Stimulated activated CD4-positive, alpha-beta T cell treated with anti-CD3 and anti-CD28 coated beads, Interleukin-12 subunit alpha, Interleukin-12 subunit beta, amount 100 ng/mL, for 4 hours (primary cell): ENCODE data around the gene PWWP2A.
A peak's percentile ranks its signal among the peaks of the same experiment; 100 is the strongest.

Experiments used
- DNase-seq: peaks from one replicate; pipeline ENCODE4 v3.0.0-alpha.2; 2020

The PWWP2A gene

DNA sequence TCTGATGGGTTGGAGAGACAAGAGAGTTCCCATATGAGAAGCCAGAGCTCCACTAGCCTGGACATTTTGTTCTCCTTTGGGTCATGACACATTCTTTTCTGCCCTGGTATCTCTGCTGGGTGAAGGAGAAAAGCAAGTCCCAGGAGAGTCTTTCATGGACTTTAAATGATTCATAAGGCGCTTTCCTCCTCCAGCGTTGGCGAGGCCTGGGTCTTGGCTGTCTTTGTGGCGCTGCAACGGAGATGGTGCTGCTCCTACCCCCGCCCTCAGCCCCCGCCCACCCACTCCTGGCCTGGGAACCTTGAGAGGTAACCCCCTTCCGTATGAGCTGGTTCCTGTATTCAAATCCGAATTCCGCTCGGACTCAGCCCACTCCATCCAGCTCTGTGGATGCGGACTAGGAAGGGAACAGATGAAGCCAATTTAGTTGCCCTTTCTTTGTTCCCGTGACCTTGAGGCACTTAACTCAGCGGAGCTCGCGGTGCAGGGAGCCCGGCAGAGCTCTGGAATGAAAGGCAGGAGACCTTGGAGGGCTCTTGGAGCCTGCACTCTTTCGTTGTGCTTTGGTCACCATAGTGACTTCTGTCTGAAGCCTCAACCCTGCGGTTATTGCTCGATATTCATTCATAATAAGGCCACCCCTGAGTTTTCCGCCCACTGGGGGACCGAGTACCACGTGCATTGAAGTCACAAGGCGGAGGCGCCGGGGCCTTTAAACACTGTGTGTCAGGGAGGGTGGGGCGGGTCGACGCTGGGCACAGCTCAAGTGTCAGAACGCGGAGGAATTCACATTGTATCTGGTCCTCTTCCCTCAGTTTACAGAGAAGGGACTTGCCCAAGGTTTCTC lies 14.0 kb upstream of the PWWP2A start:
- no peak for DNase-seq

DNA sequence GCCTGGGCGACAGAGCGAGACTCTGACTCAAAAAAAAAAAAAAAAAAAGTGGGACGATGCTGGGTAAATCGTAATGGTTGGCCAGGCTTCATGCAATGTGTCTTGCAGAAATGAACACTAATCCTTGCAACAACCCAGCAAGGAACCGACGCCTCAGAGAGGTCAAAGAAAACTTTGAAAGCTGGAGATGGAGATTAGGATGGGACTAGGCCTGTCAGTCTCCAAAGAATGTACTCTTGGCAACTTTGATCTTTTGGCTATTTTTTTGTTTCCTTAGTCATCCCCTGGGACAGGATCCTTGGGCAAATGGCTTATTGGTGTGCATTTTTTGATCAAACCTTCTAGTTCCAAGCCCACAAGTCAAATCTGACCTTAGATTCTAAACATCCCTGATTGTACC lies 10.6 kb upstream of the PWWP2A start:
- no peak for DNase-seq

DNA sequence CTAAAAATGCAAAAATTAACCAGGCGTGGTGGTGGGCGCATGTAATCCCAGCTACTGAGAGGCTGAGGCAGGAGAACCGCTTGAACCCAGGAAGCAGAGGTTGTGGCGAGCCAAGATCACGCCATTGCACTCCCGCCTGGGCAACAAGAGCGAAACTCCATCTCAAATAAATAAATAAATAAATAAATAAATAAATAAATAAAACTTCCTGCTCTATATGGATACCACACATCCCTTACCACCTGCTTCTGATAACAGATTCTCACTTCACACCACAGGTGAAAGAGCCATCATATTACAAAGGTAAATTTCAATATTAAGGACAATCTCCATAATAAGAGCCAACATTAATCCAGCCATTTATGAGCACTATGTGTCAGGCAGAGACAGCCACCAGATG lies 9.4 kb upstream of the PWWP2A start:
- DNase-seq = no peak

DNA sequence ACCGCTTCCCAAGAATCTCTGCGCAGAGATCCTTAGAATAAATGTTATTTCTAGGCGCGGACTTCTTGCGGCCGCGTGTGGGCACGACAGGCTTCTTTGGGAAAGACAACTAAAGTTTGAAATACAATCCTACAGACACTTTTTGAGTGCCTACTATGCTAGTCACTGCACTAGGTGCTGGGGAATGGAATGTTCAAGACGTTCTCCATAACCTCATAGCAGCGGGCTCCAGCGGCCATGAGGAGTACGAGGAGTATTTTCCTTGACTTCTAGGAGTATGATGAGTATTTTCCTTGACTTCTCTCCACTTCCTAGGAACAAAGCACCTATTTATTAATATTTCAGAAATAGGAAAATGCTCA lies 636 bp upstream of the PWWP2A start:
- DNase-seq = no peak

DNA sequence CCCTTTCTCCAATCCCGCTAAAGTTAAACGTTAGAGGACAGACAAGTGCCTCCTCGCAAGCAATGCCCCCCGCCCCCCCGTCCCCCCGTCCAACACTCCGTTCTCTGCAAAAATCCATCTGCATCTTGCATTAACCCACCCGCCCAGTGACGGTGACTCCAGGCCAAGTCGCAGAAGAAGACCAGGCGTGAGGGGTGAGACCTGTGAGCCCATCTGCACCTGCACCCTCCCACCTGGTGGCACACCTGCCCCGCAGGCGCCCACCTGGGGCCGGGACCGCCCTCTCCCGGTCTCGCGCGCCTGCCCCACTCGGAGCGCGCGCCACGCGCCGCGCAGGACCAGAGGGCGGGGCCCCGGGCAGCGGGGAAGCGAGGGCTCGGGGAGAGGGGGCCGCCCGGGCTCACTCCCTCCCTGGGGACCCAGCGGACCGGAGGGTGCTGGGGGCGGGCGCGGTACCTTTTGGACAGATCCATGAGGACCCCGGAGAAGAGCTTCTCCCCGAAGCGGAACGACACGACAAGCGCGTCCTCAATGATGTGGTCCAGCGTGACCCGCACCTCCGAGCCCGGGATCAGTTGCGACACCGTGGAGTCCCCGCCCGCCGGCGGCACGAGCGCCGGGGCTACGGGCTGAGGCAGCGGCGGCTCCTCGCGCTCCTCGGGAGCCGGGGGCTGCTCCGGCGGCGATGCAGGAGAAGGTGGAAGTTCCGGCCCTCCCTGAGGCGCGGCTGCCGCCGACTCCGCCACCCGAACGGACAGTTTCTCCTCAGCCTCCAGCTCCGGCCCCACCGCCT lies 705 bp downstream of the PWWP2A start:
- DNase-seq = peak; percentile 42

DNA sequence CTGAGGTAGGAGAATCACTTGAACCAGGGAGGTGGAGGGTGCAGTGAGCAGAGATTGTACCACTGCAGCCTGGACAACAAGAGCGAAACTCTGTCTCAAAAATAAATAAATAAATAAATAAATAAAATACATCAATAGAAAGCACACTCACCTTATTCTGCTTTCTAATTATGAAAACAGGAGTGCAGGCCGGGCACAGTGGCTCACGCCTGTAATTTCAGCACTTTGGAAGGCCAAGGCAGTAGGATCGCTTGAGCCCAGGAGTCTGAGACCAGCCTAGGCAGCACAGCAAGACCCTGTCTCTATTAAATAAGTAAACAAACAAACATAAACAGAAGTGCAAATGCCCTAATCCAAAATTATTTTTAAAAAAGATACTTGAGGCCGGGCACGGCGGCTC lies 2.3 kb downstream of the PWWP2A start:
- no peak for DNase-seq

DNA sequence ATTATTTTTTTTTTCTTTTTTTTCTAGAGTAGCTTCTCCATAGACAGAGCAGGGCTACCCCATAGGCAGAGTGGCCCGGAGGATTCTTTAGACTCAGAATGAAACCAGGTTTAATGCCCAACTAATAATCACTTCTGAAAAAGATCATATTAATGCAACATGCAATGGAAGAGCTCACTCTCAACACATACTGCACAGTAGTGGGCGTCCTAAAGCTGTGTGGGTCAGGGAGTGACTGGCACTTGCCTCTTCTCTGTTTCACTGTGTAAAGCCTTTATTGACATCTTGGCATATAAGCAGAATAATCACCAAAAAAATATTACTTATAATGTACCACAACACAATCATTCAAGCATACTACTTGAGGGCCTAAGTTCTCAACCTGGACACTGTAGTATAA lies 11.1 kb downstream of the PWWP2A start:
- no peak for DNase-seq

DNA sequence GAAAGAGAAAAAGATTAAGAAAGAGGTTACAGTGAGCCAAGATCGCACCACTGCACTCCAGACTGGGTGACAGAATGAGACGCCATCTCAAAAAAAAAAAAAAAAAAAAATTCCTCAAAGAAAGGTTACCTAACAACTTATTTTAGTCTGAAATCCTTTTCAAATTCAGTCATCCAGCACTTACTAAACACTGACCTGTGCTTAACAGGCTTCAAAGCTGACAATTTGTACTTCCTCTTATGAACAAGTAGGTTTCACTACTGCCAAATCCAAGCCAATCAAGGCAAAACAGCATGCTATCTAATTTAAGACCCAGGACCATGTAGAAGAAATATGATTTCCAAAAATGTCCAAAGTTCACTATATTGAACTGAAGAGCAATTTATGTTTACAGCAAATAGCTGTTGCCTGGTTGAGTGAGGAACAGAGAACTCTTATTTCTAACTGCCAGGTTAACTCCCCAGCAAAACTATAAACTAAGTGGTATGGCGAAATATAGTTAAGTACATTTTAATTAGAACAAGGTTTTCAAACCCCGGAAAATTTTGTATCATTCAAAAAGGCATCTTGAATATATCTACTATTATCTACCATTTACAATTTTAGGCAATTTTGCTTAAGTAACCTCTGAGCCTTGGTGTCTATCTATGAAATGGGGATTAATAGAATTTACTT lies 13.4 kb downstream of the PWWP2A start:
- DNase-seq = no peak

DNA sequence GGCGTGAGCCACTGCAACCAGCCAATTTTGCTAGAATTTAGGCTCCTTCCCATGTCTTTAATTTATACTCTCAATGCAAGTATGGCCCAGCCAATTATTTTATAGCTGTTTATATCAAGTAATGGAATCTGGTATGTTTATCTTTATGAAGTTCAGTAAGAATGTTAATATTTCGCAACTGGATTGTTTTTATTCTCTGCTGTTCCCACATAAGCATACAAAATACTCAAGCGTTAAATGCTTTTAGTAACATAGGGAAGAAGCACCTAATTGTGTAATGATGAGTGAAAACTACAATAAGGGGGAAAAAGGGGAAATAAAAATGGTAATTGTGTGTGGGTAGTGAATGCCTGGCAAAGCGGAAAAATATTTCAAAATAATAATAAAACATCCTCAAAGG lies 21.3 kb downstream of the PWWP2A start:
- no peak for DNase-seq

DNA sequence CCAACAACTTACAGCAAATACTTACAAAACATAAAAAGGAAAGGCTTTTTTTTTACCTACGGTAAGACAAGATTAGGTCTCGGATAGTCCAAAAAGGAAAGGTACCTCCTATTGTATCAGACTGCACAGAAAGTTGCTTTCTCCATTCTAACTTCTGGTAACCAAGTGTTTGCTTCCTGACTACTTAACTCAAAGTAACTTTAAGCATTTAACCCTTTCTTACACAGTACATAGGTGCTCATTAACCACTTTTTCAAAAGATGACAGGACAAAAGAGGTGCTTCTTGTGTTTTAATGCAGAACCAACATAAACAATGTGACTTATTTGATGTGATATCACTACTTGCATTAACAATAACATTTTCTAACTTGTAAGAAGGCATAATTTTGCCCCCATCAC lies 23.1 kb downstream of the PWWP2A start:
- no peak for DNase-seq

DNA sequence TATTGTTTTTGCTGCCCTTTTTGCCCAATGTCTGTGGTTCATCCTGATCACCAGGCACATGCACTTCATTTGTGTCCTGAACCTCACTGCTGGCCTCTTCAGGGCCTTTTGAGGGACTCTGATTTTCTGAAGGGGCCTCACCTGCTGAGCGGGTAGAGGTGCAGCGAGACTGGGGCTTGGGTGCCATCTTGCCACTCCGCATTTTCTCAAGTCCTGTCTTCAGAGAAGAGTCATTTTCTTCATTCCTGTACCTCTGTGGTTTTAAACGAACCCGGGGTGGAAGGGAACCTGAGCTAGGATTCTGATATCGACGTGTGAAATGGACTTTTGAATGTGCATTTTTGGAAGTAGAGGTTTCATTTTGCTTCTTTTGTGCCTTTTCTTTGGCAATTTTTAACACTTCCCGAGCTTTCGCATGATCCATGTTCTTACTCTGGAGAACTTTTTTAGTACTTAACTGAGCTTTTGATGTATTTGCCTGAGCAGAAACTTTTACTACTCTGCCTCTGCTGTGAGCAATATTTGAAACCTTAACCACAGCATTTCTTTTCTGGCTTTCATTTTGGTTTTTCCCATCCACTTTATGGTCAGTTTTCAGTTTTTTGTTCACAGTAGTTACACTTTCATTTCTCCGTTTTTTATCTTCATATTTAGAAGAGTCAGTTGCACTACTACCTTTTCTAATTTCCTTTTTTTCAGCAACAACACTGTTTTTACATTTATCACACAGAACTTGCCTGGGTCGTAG lies 26.1 kb downstream of the PWWP2A start:
- DNase-seq = no peak

DNA sequence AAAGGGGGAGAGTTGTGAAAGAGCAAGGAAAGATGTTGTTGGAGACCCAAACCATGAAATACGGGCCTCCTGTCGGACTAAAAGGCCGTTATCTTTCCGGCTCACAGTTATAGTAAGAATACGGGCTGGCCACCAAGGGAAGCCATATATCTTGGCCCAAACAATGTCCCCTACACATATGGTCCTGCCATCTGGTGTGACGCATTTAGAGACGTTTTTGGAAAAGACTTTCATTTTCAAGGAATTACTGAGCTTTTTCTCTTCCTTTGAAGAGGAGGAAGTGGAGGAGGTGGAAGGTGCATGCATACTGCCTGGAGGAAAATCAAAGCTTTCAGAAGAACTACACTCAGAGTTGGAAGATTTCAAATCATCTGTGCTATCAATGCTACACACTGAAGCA lies 26.7 kb downstream of the PWWP2A start:
- no peak for DNase-seq

DNA sequence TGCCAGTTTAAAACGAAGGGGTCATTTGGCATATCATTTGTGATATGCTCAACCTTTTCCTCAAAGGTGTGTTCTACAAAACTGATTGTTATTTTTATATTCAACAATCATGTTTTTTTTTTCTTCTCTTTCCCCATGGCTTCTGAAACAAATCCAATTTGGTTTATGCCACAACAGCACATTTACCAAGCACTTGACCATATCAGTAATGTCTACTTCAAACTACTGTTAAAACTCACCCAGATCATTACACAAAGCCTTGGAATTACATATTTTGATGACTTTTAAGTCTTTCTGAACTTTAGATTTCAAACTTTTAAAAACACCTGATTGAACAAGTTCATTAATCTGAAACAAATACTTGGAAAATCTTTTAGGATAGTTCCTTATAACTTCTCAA lies 29.2 kb downstream of the PWWP2A start:
- DNase-seq = no peak

DNA sequence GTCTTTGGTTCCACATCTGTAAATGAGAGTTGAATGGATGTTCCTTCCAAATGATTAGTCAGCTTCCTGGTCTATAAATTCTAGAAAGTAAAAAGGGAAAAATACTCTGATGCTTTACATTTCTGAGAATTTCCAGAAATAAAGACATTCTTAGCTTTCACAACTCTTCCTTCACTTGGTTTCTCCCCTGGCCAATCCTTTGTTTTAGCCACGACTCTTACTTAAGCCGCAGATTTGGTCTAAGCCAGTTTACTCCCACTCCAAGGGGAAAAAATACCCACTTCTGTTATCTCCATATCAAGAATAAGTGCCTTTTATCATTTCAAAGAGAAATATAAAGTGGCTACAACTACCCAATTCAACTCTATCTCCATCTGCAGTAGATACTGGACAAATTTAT lies 29.7 kb downstream of the PWWP2A start:
- DNase-seq = no peak

DNA sequence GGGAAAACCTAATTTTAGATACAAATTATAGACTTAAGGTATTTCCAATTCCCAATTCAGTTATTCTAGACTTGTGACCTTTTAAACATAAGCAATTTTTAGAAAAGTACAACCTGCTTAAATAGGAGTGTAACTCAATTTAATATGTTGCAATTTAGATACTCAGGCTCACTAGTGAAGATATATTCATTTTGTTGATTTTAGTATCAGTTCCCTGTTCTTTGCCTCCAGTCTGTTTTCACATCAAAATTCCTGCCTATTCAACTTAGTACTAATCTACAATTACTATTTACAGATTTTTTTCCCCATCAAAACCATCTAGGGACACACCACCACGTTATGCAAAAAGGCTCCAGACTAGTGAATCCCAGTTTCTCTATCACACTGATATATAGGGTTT lies 30.4 kb downstream of the PWWP2A start:
- DNase-seq = no peak

DNA sequence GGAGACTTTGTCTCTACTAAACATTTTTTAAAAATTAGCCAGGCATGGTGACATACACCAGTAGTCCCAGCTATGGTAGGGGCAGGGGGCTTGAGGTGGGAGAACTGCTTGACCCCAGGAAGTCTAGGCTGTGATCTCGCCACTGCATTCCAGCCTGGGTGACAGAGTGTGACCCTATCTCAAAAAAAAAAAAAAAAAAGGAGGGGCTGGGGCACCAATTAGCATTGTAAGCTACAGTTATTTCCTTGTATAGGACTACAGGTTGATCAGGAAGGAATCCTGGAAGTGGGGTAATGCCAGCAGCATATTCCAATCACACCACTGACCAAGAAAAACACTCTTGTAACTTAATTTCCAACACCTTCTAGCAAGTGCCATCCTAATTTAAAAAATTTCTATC lies 32.1 kb downstream of the PWWP2A start:
- DNase-seq = no peak

DNA sequence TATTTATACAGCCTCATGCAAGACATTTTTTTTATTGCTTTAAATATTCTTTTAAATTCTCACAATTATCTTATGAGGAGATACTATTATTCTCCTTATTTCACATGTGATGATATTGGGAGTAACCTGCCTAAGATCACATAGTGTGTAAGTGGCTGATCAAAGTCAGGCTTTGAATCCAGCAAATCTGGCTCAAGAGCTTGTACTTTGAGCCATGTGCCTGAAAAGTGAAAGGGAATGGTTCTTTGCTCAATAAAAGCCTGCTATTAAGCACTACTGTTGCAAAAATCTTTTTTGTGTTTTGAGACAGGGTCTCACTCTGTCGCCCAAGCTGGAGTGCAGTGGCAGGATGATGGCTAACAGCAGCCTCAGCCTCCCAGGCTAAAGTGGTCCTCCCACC lies 35.1 kb downstream of the PWWP2A start:
- DNase-seq = no peak

DNA sequence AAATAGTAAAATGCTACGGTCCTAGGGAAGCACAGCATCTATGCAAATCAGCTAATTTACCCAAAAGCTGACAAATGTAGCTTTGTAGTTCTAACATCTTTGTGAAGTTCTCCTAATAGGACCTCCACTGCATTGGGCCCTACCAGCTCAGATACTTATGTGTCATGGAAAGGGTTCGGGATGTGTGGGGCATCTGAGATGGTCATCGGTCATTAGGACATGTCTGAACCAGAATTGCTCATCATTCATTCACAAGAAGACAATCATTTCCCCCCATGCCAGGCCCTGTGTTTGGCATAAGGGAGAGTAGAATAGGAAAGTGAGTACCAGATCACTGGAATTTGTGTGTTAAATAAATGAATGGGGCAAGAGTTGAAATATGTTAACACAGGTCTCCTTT lies 35.7 kb downstream of the PWWP2A start:
- no peak for DNase-seq

DNA sequence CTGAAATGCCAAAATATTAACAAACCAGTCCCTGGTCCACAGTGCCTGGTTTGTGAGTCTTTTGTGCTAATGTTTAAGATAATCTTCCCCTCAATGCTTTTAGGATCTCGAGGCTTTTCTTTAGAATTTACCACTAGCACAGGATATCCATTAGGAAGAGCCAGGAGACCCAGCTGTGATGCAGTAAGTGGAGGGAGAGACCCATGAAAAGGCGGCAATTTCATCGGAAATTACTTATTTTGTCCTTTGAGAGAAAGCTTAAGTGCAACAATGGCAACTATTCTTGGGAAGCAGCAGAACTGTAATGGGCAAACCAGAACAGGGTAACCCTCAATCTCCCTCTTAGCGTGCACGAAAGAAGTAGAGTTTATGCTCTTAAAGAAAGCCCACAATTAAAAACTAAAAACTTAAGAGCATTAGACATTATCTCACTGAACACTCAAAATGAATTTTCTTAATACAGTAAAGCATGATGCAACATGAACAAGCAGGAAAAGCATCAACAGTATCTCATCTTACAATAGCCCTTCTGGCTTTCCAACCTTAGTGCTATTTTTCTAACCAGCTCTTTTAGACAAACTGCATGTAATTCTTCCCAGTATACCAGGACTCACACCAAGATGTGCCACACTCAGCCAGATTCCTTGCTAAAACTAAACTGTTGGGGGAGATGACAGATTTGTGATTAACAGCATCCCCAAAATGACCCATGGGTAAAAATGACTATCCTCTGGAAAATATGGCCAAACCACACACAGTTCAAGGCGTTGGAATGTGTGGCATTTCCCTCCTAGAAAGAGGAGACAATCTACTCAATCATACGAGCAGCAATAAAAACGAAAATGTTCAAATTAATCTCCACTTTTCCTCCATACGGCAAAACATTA lies 36.4 kb downstream of the PWWP2A start:
- DNase-seq = no peak

DNA sequence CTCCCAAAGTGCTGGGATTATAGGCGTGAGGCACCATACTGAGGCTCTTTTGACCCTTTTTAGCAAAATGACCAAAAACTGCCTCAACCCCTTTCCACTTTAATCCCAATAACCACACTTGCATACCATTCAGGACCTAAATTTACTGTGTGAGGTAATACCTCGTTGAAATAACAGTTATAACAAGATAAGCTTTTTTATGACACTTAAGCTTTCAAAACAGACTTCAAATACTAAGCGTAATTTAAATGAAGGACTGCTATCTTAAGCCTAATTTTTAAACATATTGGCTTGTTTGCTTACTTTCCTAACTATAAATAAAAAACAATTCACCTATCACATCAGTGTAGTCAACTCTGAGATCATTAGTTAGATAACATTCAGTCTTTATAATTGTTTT lies 37.8 kb downstream of the PWWP2A start:
- DNase-seq = no peak

DNA sequence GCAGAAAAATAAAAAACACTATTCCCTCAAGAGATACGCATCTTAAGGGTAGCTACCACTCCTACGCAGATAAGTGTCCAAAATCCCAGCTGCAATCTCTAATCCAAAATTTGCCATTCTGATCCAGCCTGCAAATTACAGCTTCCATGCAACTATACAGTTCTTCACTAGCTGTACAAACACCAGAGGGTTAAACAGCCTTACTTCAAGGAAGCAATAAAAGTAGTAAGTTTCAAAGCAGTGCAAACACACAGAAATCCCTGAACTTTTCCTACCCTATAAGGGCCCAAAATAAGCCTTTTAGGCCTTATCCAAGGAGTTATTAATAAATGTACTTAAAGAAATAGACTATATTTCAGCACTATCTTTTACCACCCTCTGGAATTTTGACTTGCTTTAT lies 39.5 kb downstream of the PWWP2A start:
- no peak for DNase-seq

DNA sequence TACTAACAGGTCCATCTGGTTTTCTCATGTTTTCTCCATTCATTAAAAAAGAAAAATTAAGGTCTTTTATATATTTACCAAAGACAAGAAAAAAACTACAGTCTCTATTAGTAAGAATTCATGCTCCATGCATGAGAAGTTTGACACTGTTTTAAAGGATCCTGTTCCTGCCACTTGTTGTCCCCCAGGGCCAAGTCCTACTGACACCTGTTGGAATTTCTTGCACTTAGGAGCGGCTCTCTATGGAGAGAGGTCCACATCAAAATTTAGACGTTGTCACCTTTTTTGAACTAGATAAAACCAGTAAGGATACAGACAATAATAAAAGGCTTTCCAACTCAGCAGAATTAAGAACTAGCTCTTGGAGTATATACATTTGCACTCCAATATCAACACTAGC lies 42.3 kb downstream of the PWWP2A start:
- no peak for DNase-seq
